DOHH2 (cell line): ENCODE results near the gene APOL4.
A peak's percentile ranks its signal among the peaks of the same experiment; 100 is the strongest.

Experiments used
- H3F3A ChIP-seq: fragments of 200-600 bp; sonication (generic), shearing (Covaris generic); 2 replicates; pipeline ENCODE4 v1.6.0; 2016; ENCODE audit warnings: antibody characterized with exemption, mild to moderate bottlenecking; ENCODE audit not compliant: control insufficient read depth, insufficient read depth
- H3K27ac ChIP-seq: fragments of 200-600 bp; sonication (generic); 2 replicates; pipeline ENCODE4 v1.5.1; 2014; ENCODE audit warnings: low read depth, mild to moderate bottlenecking, low read length, moderate library complexity
- H3K27me3 ChIP-seq: fragments of 200-600 bp; sonication (generic); 2 replicates; pipeline ENCODE4 v1.6.1; 2014; ENCODE audit warnings: mild to moderate bottlenecking, low read length, mixed read lengths; ENCODE audit not compliant: control insufficient read depth
- H3K36me3 ChIP-seq: fragments of 200-600 bp; sonication (generic); 2 replicates; pipeline ENCODE4 v1.6.1; 2014; ENCODE audit warnings: mild to moderate bottlenecking, low read length, moderate library complexity, mixed read lengths; ENCODE audit not compliant: control insufficient read depth
- H3K4me1 ChIP-seq: fragments of 200-600 bp; sonication (generic); 2 replicates; pipeline ENCODE4 v1.6.1; 2014; ENCODE audit warnings: mild to moderate bottlenecking, low read length, mixed read lengths; ENCODE audit not compliant: control insufficient read depth
- H3K4me2 ChIP-seq: fragments of 200-600 bp; sonication (generic); 2 replicates; pipeline ENCODE4 v1.6.0; 2014; ENCODE audit warnings: mild to moderate bottlenecking, low read length, moderate library complexity
- H3K4me3 ChIP-seq: fragments of 200-600 bp; sonication (generic); 2 replicates; pipeline ENCODE4 v1.5.1; 2014; ENCODE audit warnings: mild to moderate bottlenecking, low read length, mixed read lengths
- H3K79me2 ChIP-seq: fragments of 200-600 bp; sonication (generic); 2 replicates; pipeline ENCODE4 v1.6.1; 2014; ENCODE audit warnings: mild to moderate bottlenecking, low read length, mixed read lengths; ENCODE audit not compliant: control insufficient read depth
- H3K9me2 ChIP-seq: fragments of 200-600 bp; sonication (generic); replicated peaks from 2 replicates; pipeline ENCODE4 v1.6.1; 2014; ENCODE audit warnings: mild to moderate bottlenecking, low read length, mixed read lengths; ENCODE audit not compliant: control insufficient read depth
- H3K9me3 ChIP-seq: fragments of 200-600 bp; sonication (generic); 2 replicates; pipeline ENCODE4 v1.6.1; 2014; ENCODE audit warnings: antibody characterized with exemption, low read length, mixed read lengths; ENCODE audit not compliant: control insufficient read depth, insufficient read depth
- H4K20me1 ChIP-seq: fragments of 200-600 bp; sonication (generic); 2 replicates; pipeline ENCODE4 v1.6.0; 2014; ENCODE audit warnings: low read depth, mild to moderate bottlenecking, antibody characterized with exemption, low read length, moderate library complexity; ENCODE audit not compliant: control insufficient read depth, insufficient read depth
- EZH2phosphoT487 ChIP-seq: fragments of 200-600 bp; sonication (generic); IDR thresholded peaks from 2 replicates; pipeline ENCODE4 v1.6.1; 2017; ENCODE audit warnings: borderline replicate concordance, mild to moderate bottlenecking, antibody characterized with exemption, low read length, moderate library complexity, mixed read lengths
- TF ChIP-seq, protein P1 (sequence below): fragments of 200-600 bp; sonication (generic); IDR thresholded peaks from one replicate; pipeline ENCODE4 v1.5.1; 2014; ENCODE audit warnings: antibody characterized with exemption, mild to moderate bottlenecking, low read depth, low read length; ENCODE audit not compliant: poor library complexity, severe bottlenecking

Gene APOL4

DNA sequence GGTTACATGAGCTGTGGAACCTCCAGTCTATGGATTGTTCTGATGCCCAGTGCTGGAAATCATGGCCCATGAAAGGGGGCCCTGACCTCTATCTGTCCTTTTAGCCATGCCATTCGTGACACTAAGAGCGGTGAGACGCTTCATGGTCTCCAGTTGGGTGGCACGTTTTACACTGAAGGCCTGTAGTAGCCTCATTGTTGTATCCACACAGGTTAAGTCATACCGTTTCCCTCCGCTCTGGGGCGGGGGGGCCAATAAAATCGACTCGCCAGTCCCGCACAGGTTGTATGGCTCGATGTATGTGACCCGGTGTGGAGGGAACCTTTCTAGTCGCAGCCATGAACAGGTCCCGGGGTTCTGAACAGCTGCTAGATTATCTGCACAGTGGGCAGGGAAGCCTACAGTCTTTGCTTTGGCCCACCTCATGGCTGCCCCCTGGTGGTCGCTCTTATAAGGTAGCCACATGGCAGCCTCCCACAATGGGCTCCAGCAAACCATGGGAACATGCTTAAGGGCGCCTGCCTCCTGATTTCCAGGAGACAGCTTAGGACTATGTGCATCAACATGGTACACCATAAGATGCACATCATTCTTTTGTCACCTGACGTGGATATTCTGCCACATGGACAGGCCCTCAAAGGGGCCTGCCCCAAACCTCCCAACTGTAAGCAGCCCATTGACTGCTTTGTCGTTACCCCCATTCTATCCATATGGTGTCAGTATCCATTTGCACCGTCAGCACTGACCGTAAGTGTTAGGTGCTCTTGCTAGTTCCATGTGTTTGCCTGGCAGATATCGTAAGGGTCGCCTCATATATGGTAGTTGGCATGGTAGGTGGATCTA is 21.4 kb downstream of the APOL4 start:
- no peaks in the 10 kb centered on the region for H3K79me2 ChIP-seq
- no peak overlapping the region for H3K4me3 ChIP-seq
- no peaks in the 10 kb centered on the region for H3K9me3 ChIP-seq
- peaks cover 7% of the 10 kb centered on the region for H3K27me3 ChIP-seq
- H3K4me1 ChIP-seq, result no peaks in the 10 kb centered on the region
- H3K36me3 ChIP-seq, result no peaks in the 10 kb centered on the region
- H3K27ac ChIP-seq, result no peak overlapping the region
- no peaks in the 10 kb centered on the region for H3F3A ChIP-seq
- TF ChIP-seq EZH2phosphoT487, result no peak
- TF ChIP-seq, protein P1, sequence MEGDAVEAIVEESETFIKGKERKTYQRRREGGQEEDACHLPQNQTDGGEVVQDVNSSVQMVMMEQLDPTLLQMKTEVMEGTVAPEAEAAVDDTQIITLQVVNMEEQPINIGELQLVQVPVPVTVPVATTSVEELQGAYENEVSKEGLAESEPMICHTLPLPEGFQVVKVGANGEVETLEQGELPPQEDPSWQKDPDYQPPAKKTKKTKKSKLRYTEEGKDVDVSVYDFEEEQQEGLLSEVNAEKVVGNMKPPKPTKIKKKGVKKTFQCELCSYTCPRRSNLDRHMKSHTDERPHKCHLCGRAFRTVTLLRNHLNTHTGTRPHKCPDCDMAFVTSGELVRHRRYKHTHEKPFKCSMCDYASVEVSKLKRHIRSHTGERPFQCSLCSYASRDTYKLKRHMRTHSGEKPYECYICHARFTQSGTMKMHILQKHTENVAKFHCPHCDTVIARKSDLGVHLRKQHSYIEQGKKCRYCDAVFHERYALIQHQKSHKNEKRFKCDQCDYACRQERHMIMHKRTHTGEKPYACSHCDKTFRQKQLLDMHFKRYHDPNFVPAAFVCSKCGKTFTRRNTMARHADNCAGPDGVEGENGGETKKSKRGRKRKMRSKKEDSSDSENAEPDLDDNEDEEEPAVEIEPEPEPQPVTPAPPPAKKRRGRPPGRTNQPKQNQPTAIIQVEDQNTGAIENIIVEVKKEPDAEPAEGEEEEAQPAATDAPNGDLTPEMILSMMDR, result peak; percentile 92
- no peaks in the 10 kb centered on the region for H4K20me1 ChIP-seq
- H3K9me2 ChIP-seq, result no peaks in the 10 kb centered on the region
- H3K4me2 ChIP-seq, result no peak overlapping the region

DNA sequence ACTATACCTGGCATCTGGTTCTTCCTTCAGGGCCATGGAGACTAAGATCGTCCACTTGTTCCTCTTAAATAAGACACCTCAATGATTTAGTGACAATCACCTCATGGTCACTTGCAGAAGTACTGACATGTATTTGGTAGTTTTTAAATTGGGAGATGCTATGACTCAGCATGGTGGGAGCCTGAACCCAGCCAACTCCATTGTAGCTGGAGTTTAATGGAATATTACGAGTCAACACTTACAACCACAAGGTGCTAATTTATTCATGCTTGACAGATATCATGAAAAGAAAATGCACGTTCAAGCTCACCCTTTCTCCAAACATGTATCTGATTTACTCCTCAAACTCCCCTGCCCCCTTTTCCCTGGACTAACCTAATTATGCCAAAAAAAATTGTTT is 24.4 kb downstream of the APOL4 start:
- TF ChIP-seq EZH2phosphoT487, result no peak
- TF ChIP-seq, protein P1, result no peak
- Histone ChIP-seq H3K79me2 (no peaks in the 10 kb centered on the region), H3K9me3 (no peaks in the 10 kb centered on the region), H3K9me2 (no peaks in the 10 kb centered on the region), H3K4me1 (no peaks in the 10 kb centered on the region), H4K20me1 (no peaks in the 10 kb centered on the region), H3K27me3 (peaks cover 5% of the 10 kb centered on the region), H3K4me2 (no peak overlapping the region), H3K4me3 (no peak overlapping the region), H3K36me3 (no peaks in the 10 kb centered on the region), H3K27ac (no peak overlapping the region), H3F3A (no peaks in the 10 kb centered on the region)

DNA sequence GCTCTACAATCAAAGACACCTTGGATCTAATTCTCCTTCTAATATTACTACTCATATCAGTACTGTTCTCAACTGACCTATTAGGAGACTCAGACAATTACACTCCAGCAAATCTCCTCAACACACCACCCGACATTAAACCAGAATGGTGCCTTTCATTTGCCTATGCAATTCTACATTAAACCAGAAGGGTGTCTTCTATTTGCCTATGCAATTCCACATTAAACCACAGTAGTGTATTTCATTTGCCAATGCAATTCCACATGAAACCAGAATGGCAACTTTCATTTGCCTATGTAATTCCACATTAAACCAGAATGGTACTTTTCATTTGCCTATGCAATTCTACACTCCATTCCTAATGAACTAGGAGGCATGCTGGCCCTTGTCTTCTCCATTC is 25.7 kb downstream of the APOL4 start:
- H3K27ac ChIP-seq, result no peak overlapping the region

More for the DNA sequence above, 25.7 kb downstream of the APOL4 start:
- TF ChIP-seq, protein P1, result no peak
- no peak for TF ChIP-seq EZH2phosphoT487
- H3K79me2 ChIP-seq, result no peaks in the 10 kb centered on the region
- peaks cover 5% of the 10 kb centered on the region for H3K27me3 ChIP-seq
- H3K36me3 ChIP-seq, result no peaks in the 10 kb centered on the region
- no peaks in the 10 kb centered on the region for H3K4me1 ChIP-seq
- no peak overlapping the region for H3K4me2 ChIP-seq
- no peaks in the 10 kb centered on the region for H3F3A ChIP-seq
- H3K4me3 ChIP-seq, result no peak overlapping the region
- no peaks in the 10 kb centered on the region for H4K20me1 ChIP-seq
- no peaks in the 10 kb centered on the region for H3K9me3 ChIP-seq
- H3K9me2 ChIP-seq, result no peaks in the 10 kb centered on the region
